Fibroblast of skin of left quadriceps (primary cell): ENCODE results near the gene JAKMIP3.
"Not testable (repeated sequence)": the region's sequence is repeated elsewhere in the genome, so short reads cannot be mapped to it uniquely, and the experiment has no call there.

Experiments
- DNase-seq, 2 experiments: peaks; one replicate each; pipeline ENCODE4 v3.0.0-alpha.2; 2013; ENCODE audit warnings: low read depth in 2 of 2

JAKMIP3 gene

GRCh38 chr10:132064771-132065437 lies 842 bp upstream of the JAKMIP3 start:
- DNase-seq = no peak

- DNase-seq = peak in 1 of 2 experiments; percentile 2
Measured at GRCh38 chr10:132066186-132066585, 440 bp downstream of the JAKMIP3 start.

- no peak for DNase-seq
Measured at GRCh38 chr10:132066812-132067211, 1.1 kb downstream of the JAKMIP3 start.

- DNase-seq = no peak
Measured at GRCh38 chr10:132068431-132069121, 2.8 kb downstream of the JAKMIP3 start.

GRCh38 chr10:132069122-132069848 lies 3.5 kb downstream of the JAKMIP3 start:
- DNase-seq = no peak

GRCh38 chr10:132069849-132070182 lies 4.1 kb downstream of the JAKMIP3 start:
- DNase-seq = no peak

GRCh38 chr10:132070724-132071123 lies 5.0 kb downstream of the JAKMIP3 start:
- no peak for DNase-seq

GRCh38 chr10:132071667-132072066 lies 5.9 kb downstream of the JAKMIP3 start:
- DNase-seq = no peak

- no peak for DNase-seq
Measured at GRCh38 chr10:132075909-132076577, 10.3 kb downstream of the JAKMIP3 start.

- DNase-seq = no peak
Measured at GRCh38 chr10:132076578-132077081, 10.9 kb downstream of the JAKMIP3 start.

GRCh38 chr10:132077091-132077490 lies 11.3 kb downstream of the JAKMIP3 start:
- DNase-seq = no peak

GRCh38 chr10:132078746-132079345 lies 13.1 kb downstream of the JAKMIP3 start:
- DNase-seq = no peak

GRCh38 chr10:132084384-132084783 lies 18.6 kb downstream of the JAKMIP3 start:
- not testable (repeated sequence) for DNase-seq

- DNase-seq = not testable (repeated sequence)
Measured at GRCh38 chr10:132093236-132093635, 27.5 kb downstream of the JAKMIP3 start.

GRCh38 chr10:132094581-132095234 lies 29.0 kb downstream of the JAKMIP3 start:
- DNase-seq = no peak

- DNase-seq = no peak
Measured at GRCh38 chr10:132095403-132096113, 29.8 kb downstream of the JAKMIP3 start.

GRCh38 chr10:132096223-132096622 lies 30.5 kb downstream of the JAKMIP3 start:
- DNase-seq = no peak

GRCh38 chr10:132096863-132097478 lies 31.2 kb downstream of the JAKMIP3 start:
- no peak for DNase-seq

GRCh38 chr10:132097609-132098377 lies 32.0 kb downstream of the JAKMIP3 start:
- DNase-seq = no peak
